IMR-90 (cell line): ENCODE measurements around the gene ARMC3.

ENCODE experiments used
- CEBPB ChIP-seq: IDR thresholded peaks from 2 replicates; pipeline ENCODE4 v1.6.1; 2012; ENCODE audit warnings: low read depth, low read length, improper control_type of control experiment
- CHD1 ChIP-seq: IDR thresholded peaks from 2 replicates; pipeline ENCODE4 v1.6.1; 2012; ENCODE audit warnings: low read depth, low read length, improper control_type of control experiment
- FOS ChIP-seq: fragments of 150-350 bp; IDR thresholded peaks from 2 replicates; pipeline ENCODE4 v1.6.1; 2016; ENCODE audit warnings: low read depth, low read length
- POLR2A ChIP-seq: IDR thresholded peaks from 2 replicates; pipeline ENCODE4 v1.6.1; 2012; ENCODE audit warnings: mild to moderate bottlenecking, low read depth, low read length
- RAD21 ChIP-seq: IDR thresholded peaks from 2 replicates; pipeline ENCODE4 v1.6.1; 2012; ENCODE audit warnings: low read length, improper control_type of control experiment
- RCOR1 ChIP-seq: IDR thresholded peaks from 2 replicates; pipeline ENCODE4 v1.6.1; 2012; ENCODE audit warnings: mild to moderate bottlenecking, low read length, improper control_type of control experiment; ENCODE audit not compliant: insufficient replicate concordance
- SMC3 ChIP-seq: fragments of 150-350 bp; IDR thresholded peaks from 2 replicates; pipeline ENCODE4 v1.6.1; 2016; ENCODE audit warnings: low read depth, mild to moderate bottlenecking, antibody characterized with exemption, low read length, moderate library complexity
- TF ChIP-seq, protein P1 (sequence below): conservative IDR thresholded peaks from 2 replicates; pipeline ENCODE4 v1.5.1; 2012; ENCODE audit warnings: mild to moderate bottlenecking, low read depth, low read length, improper control_type of control experiment
- TF ChIP-seq, protein P2 (sequence below): fragments of 150-350 bp; IDR thresholded peaks from 2 replicates; pipeline ENCODE4 v1.6.1; 2017; ENCODE audit warnings: mild to moderate bottlenecking, antibody characterized with exemption, low read length, low read depth

DNA sequence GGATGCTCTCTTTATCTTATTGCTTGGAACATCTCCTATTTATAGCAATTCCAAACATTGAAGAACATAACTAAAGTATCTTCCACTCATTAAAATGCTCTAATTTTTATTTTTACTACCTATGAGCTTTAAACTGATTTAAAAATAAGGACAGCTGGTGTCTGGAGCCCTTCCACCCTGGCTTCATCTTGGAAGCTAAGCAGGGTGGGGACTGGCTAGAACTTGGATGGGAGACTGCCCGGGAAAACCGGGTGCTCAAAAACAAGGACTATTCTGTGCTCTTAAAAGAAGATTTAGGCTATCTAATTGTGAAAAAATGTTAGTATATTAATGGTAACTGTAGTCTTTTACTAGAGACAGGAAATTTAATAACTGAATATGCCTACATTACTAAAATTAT, 69.2 kb downstream of the ARMC3 start:
- TF ChIP-seq, protein P1, sequence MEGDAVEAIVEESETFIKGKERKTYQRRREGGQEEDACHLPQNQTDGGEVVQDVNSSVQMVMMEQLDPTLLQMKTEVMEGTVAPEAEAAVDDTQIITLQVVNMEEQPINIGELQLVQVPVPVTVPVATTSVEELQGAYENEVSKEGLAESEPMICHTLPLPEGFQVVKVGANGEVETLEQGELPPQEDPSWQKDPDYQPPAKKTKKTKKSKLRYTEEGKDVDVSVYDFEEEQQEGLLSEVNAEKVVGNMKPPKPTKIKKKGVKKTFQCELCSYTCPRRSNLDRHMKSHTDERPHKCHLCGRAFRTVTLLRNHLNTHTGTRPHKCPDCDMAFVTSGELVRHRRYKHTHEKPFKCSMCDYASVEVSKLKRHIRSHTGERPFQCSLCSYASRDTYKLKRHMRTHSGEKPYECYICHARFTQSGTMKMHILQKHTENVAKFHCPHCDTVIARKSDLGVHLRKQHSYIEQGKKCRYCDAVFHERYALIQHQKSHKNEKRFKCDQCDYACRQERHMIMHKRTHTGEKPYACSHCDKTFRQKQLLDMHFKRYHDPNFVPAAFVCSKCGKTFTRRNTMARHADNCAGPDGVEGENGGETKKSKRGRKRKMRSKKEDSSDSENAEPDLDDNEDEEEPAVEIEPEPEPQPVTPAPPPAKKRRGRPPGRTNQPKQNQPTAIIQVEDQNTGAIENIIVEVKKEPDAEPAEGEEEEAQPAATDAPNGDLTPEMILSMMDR: no peak
- no peak for TF ChIP-seq RCOR1
- TF ChIP-seq CEBPB: no peak
- TF ChIP-seq RAD21: no peak
- TF ChIP-seq POLR2A: no peak
- no peak for TF ChIP-seq FOS
- TF ChIP-seq SMC3: no peak
- TF ChIP-seq, protein P2, sequence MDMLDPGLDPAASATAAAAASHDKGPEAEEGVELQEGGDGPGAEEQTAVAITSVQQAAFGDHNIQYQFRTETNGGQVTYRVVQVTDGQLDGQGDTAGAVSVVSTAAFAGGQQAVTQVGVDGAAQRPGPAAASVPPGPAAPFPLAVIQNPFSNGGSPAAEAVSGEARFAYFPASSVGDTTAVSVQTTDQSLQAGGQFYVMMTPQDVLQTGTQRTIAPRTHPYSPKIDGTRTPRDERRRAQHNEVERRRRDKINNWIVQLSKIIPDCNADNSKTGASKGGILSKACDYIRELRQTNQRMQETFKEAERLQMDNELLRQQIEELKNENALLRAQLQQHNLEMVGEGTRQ: no peak
- no peak for TF ChIP-seq CHD1
